Suprapubic skin (tissue), 3 donors: ENCODE data around the gene CREB3.

ENCODE experiments used
- CTCF ChIP-seq, 2 donors: fragments of 200-600 bp in 1 of 2; fragments of 450-650 bp in 1 of 2; sonication (generic) in 1 of 2; IDR thresholded peaks; one replicate each; pipeline ENCODE4 v1.5.1; 2016 to 2019; ENCODE audit warnings: antibody characterized with exemption in 2 of 2, mild to moderate bottlenecking in 1 of 2, moderate library complexity in 1 of 2
- EP300 ChIP-seq: sonication (generic); formaldehyde crosslinking; IDR thresholded peaks from one replicate; pipeline ENCODE4 v1.6.1; 2017; ENCODE audit warnings: antibody characterized with exemption

DNA sequence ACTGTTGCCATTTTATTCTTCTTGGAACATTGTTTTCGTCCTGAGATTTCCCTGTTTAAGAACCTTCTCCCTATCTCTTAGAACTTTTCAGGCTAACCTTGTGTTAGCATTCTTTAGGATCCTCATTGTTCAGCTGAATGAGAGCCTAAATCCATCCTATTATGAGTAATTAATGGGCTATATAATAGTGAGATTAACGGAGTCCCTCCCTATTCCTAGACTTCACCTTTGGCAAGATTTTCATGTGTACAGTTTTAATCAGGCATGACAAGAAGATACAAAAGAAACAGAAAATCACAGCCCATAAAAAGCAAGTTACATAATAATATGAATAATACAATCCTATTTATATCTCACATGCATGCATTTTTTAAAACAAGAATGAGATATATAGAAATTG, 30.7 kb downstream of the CREB3 start:
- TF ChIP-seq CTCF (IDR thresholded peaks at IDR 0.05): no peak
- TF ChIP-seq EP300: no peak
